HCT116 (cell line): Measurements from ENCODE around the gene AARSD1. TPM values are rescaled to one million over a fixed set of nuclear protein-coding genes. Genes with fewer than 3 reads are reported as not detected.

Experiments used
- ATAC-seq: fragments of 200-7000 bp; cut with Tn5 transposase; 2 replicates; pipeline ENCODE4 v1.9.1; 2020; ENCODE audit warnings: mild to moderate bottlenecking, moderate library complexity
- BruUV-seq: library from RNA; stranded (reverse); fragments of 400-500 nt; replicated peaks from 2 replicates; lab custom pipeline; 2021; lab: Mats Ljungman, UMichigan
- CTCF ChIA-PET: fragments of 300-600 bp; sonication (Branson Sonifier 250); formaldehyde crosslinking; loops from one replicate; lab custom pipeline; 2021; ENCODE audit warnings: antibody characterized with exemption; lab: Charles Lee
- POLR2A ChIA-PET: fragments of 300-600, 350-600 bp; sonication (Branson Sonifier 250); formaldehyde crosslinking; loops from one replicate; lab custom pipeline; 2021; ENCODE audit warnings: antibody characterized with exemption; lab: Charles Lee
- RAD21 ChIA-PET, 2 experiments: fragments of 300-600 bp; sonication (Branson Sonifier 250); formaldehyde crosslinking; loops; one replicate each; lab custom pipeline; 2023; ENCODE audit warnings: low total read pairs in 2 of 2; ENCODE audit not compliant: uncharacterized antibody in 2 of 2, unreplicated experiment in 2 of 2, low non-redundant PET in 1 of 2; lab: Charles Lee
- DNase-seq: peaks from one replicate; pipeline ENCODE4 v3.0.0-alpha.2; 2010; ENCODE audit warnings: low read depth, low spot score
- H2AFZ ChIP-seq: fragments of 200-600 bp; shearing (Covaris generic), sonication (generic); 2 replicates; pipeline ENCODE4 v1.6.1; 2017; ENCODE audit warnings: low read depth, mixed run types, mixed read lengths, antibody characterized with exemption, low read length; ENCODE audit not compliant: poor library complexity, severe bottlenecking
- H3K27ac ChIP-seq: 2 replicates; pipeline ENCODE4 v1.5.1; 2012; ENCODE audit warnings: low read depth, low read length
- H3K27me3 ChIP-seq: fragments of 200-600 bp; sonication (generic); 2 replicates; pipeline ENCODE4 v1.6.1; 2016; ENCODE audit warnings: mixed run types, low read length, mixed read lengths; ENCODE audit not compliant: insufficient read depth
- H3K36me3 ChIP-seq, 2 experiments: fragments of 200-500 bp in 1 of 2; fragments of 200-600 bp in 1 of 2; sonication (Bioruptor generic) in 1 of 2; sonication (generic) in 1 of 2; 2 replicates each; pipeline versions ENCODE4 v1.5.1 to v1.6.1; 2014 to 2016; ENCODE audit warnings: low read length in 2 of 2, inconsistent platforms in 1 of 2, mixed read lengths in 1 of 2, mixed run types in 1 of 2; ENCODE audit not compliant: insufficient read depth in 2 of 2, control insufficient read depth in 1 of 2
- H3K4me1 ChIP-seq, 2 experiments: fragments of 200-600 bp in 1 of 2; sonication (generic) in 1 of 2; 2 replicates each; pipeline versions ENCODE4 v1.5.1 to v1.6.1; 2012 to 2017; ENCODE audit warnings: low read length in 2 of 2, inconsistent platforms in 1 of 2, mild to moderate bottlenecking in 1 of 2, mixed read lengths in 1 of 2, mixed run types in 1 of 2, moderate library complexity in 1 of 2; ENCODE audit not compliant: insufficient read depth in 2 of 2, control insufficient read depth in 1 of 2
- H3K4me2 ChIP-seq: fragments of 200-600 bp; sonication (generic); 2 replicates; pipeline ENCODE4 v1.6.1; 2017; ENCODE audit warnings: mixed run types, low read length, mixed read lengths
- H3K4me3 ChIP-seq, 2 experiments: fragments of 200-600 bp in 1 of 2; sonication (generic) in 1 of 2; replicated peaks in 1 of 2; 2 replicates each; pipeline ENCODE4 v1.5.1; 2011 to 2016; ENCODE audit warnings: low read length in 2 of 2, control low read depth in 1 of 2, low read depth in 1 of 2, mild to moderate bottlenecking in 1 of 2, mixed read lengths in 1 of 2, mixed run types in 1 of 2
- H3K79me2 ChIP-seq: fragments of 200-600 bp; sonication (generic); 2 replicates; pipeline ENCODE4 v1.6.1; 2017; ENCODE audit warnings: mild to moderate bottlenecking, mixed run types, low read length, moderate library complexity, mixed read lengths; ENCODE audit not compliant: insufficient read depth
- H3K9ac ChIP-seq: fragments of 200-600 bp; sonication (generic); 2 replicates; pipeline ENCODE4 v1.6.1; 2016; ENCODE audit warnings: low read length, mixed read lengths
- H3K9me2 ChIP-seq: fragments of 200-600 bp; sonication (generic), shearing (Covaris generic); 2 replicates; pipeline ENCODE4 v1.6.1; 2017; ENCODE audit warnings: mixed run types, mild to moderate bottlenecking, moderate library complexity; ENCODE audit not compliant: insufficient read depth
- H3K9me3 ChIP-seq, 2 experiments: fragments of 200-500 bp in 1 of 2; fragments of 200-600 bp in 1 of 2; sonication (Bioruptor generic) in 1 of 2; sonication (generic) in 1 of 2; 2 replicates each; pipeline ENCODE4 v1.6.1; 2014 to 2017; ENCODE audit warnings: low read length in 2 of 2, mixed read lengths in 2 of 2, inconsistent platforms in 1 of 2, low read depth in 1 of 2, mild to moderate bottlenecking in 1 of 2, mixed run types in 1 of 2, moderate library complexity in 1 of 2; ENCODE audit not compliant: control insufficient read depth in 1 of 2, insufficient read depth in 1 of 2
- H4K20me1 ChIP-seq: fragments of 200-600 bp; sonication (generic), shearing (Covaris generic); 2 replicates; pipeline ENCODE4 v1.6.1; 2017; ENCODE audit warnings: mixed run types, mild to moderate bottlenecking, moderate library complexity; ENCODE audit not compliant: insufficient read depth
- REST ChIP-seq: IDR thresholded peaks from 2 replicates; pipeline ENCODE4 v1.6.1; 2012; ENCODE audit warnings: low read depth
- SRF ChIP-seq: IDR thresholded peaks from 2 replicates; pipeline ENCODE4 v1.6.1; 2012; ENCODE audit warnings: low read depth
- ZBTB33 ChIP-seq: IDR thresholded peaks from 2 replicates; pipeline ENCODE4 v1.6.1; 2011; ENCODE audit warnings: mild to moderate bottlenecking, low read length, moderate library complexity; ENCODE audit not compliant: insufficient replicate concordance; ENCODE audit errors: extremely low read depth
- intact Hi-C: fragments of 100-400 bp; cut with micrococcal nuclease; formaldehyde crosslinking; loops from 2 replicates; pipeline ENCODE4 v1.10.0; 2022
- total RNA-seq: library from RNA; stranded (reverse); gene quantifications from one replicate; pipeline ENCODE4 v1.2.1, GENCODE V29; 2021; ENCODE audit not compliant: unreplicated experiment

The AARSD1 gene
- total RNA-seq, 1 experiment from 2014 or later: 65.9 TPM

DNA sequence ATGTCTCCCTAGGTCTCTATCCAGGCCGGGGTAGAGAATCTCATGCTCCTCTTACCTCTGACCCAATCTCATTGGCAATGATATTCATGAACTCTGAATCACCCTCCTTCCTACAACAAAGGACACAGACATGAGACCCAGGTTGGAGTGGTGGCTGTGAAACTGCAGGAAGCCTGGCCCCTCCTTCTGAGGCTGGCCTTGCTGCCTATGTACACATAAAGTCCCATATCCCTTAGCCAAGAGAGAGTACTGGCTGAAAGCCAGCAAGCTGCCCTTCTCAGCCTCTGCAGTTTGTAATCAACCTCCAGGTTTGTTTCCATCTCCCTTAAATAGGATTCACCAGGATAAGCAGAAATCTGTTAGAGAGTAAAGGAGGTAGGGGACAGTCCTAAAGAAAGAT is 10.6 kb downstream of the AARSD1 start:
- Histone ChIP-seq H3K4me3 (no peak overlapping the region), H3K36me3 (peaks cover 45 to 57% of the 10 kb centered on the region in 2 experiments; a peak in 3 of 4 replicates), H3K9ac (no peak overlapping the region), H3K9me2 (no peaks in the 10 kb centered on the region), H3K79me2 (no peaks in the 10 kb centered on the region), H3K4me2 (no peak overlapping the region), H3K27me3 (no peaks in the 10 kb centered on the region), H4K20me1 (no peaks in the 10 kb centered on the region), H3K4me1 (no peaks in the 10 kb centered on the region), H2AFZ (no peak overlapping the region), H3K27ac (no peak overlapping the region), H3K9me3 (no peaks in the 10 kb centered on the region)
- CTCF ChIA-PET: no interaction called here
- ATAC-seq (no peak), DNase-seq (no peak)
- RAD21 ChIA-PET: no interaction called here
- POLR2A ChIA-PET: no interaction called here
- no TSS peak for BruUV-seq
- TF ChIP-seq REST (no peak), SRF (no peak), ZBTB33 (no peak)
- intact Hi-C loops: no loop called here
